OCI-M2 (cell line): Measurements from ENCODE around the gene ZNF804B.

Experiments used
- DNase-seq: peaks from one replicate; lab custom pipeline; 2025; ENCODE audit not compliant: unreplicated experiment; lab: John Stamatoyannopoulos, UW

Gene ZNF804B

GRCh38 chr7:88965371-88965770 is 205.9 kb downstream of the ZNF804B start:
- DNase-seq = no peak

DNA sequence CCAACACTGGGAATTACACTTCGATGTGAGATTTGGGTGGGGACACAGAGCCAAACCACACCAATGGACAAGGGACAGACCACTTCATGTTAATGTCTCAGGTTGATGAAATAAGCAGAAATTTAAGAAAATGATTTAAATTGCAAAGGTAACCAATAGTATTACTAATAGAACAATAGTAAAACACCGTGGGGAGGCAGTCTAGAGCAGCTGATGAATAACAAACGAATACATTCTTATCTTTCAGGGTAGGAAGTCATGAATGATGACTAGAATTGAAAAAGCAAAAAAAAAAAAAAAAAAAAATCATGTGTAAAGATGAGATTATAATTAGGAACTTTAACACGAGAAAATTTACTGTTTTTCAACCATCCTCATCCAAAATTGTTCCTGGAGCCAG is 207.9 kb downstream of the ZNF804B start:
- DNase-seq = no peak

GRCh38 chr7:88969167-88969566 is 209.7 kb downstream of the ZNF804B start:
- DNase-seq = no peak

- no peak for DNase-seq
Measured at GRCh38 chr7:88985295-88985694, 225.8 kb downstream of the ZNF804B start.

DNA sequence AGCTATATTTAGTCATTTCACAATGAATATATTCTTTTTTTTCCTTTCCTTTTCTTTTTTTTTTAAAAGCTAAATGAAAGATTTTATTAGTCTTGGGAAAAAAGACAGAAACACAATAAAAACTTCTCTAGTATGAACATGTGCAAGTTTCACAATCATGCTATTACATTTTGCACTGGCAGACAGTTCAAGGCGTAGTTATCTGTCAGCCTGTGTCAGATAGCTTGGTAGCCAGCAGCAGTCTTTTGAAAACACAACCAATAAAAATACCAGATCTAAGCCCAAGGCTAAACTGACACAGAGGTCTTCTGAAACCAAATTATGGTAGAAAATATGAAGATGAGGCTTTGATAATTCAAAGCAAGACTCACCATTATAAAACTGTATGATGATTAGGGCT is 241.8 kb downstream of the ZNF804B start:
- DNase-seq = no peak

DNA sequence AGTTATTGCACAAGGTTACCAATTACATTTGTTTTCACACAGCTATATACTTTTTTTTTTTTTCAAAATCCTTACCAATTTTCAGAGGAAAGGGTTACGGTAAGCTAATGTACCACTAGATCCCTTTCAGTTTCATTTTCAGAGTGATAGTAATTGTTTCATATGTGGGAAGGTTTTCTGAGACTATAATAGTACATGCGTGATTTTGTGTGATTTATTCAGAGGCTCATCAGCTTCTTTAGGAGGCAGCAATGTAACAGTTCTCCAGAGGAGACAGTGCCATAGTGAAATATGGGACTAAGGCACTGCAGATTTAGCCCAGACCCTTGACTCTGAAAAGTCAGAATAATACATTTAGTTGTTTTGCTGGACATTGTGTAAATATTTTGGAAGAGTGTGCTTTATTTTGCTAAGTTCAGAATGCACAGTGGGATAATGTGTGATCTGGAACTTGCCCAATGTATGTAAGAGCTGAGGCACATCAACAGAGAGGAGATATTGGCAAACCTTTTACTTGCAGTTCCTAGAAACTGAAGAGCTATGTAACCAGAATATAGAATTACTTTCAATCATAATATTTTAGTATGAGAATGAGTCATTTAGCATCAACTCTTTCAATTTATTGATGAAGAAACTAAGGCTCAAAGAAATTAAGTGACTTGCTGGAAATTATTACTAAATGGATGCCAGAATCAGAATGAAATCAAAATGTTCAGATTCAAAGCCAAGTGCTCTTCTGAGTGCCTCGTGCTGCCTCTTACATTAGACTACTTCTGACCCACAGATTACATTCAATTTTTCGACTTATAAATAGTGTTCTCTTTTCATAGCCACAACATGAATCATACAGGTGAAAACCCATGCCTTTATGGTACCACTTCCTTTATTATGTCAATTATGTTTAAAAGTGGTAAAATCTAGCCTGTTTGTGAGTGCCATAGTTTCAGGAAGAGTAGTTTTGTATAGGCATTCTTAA is 243.8 kb downstream of the ZNF804B start:
- no peak for DNase-seq

GRCh38 chr7:89012016-89012415 is 252.5 kb downstream of the ZNF804B start:
- DNase-seq = no peak

DNA sequence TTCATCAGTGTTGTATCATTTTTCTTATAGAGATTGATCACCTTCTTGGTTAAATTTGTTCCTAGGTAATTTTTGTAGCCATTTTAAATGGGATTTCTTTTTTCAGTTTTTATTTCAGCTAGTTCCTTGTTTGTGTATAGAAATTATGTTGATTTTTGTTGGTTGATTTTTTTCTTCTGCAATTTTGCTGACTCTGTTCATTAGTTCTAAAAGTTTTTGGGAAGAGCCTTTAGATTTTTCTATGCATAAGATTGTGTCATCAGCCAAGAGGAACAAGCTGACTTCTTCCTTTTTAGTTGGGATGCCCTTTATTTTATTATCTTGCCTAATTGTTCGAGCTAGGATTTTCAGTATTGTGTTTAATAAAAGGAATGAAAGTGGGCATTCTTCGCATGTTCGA is 258.2 kb downstream of the ZNF804B start:
- DNase-seq = no peak

DNA sequence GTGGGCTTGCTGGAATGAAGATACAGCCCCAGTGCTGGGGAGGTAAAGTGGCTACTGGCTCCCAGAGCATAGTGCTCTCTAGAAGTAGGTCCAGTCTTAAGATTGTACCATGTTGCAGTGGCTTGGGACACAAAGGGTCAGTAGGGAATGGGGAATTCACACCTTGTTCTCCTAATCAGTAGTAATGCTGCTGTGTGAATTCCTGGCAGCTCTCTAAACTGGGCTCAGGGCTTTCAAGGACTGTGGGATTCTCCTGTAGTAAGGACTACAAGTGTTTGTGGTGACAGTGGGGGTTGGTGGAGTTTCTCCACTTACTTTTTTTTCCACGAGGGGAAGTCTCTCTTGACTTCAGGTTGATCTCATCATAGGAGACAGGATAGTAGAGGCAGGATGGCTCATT is 262.2 kb downstream of the ZNF804B start:
- no peak for DNase-seq

- no peak for DNase-seq
Measured at GRCh38 chr7:89023206-89023605, 263.7 kb downstream of the ZNF804B start.

DNA sequence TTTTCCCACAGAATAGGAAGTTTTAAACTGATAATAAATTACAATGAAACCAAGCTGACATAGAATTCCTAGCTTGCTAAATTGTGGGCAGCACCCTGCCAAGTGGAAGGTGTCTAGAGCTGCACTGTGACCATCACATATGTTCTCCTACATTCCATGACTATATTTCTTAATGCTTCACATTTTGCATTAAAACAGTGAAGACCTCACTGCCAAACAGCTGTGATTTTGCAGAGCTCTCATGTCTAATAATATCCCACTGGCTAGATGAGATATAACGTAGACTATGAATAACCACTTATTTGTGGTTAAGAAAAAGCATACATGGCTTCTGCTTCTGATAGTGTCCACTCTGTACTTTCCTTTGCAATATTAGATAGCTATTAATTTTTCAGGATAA is 264.4 kb downstream of the ZNF804B start:
- DNase-seq = no peak

DNA sequence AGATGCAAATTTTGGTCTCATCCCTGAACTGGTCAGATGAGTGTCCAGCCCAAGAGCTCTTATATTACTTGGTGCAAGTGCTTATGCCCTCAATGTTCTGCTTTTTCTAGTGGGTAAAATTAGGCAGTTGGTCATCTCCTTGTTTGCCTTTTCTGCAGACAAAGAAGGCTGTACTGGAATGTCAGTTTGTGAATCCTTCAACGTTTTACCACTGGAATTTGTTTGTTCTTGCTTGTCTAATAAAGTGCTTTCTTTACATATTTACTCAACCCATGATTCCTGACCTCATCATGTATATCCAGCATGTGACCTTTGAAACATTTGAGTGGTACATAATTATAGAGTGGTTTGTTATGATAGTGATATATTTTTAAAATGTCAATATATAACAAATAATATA is 268.3 kb downstream of the ZNF804B start:
- no peak for DNase-seq

DNA sequence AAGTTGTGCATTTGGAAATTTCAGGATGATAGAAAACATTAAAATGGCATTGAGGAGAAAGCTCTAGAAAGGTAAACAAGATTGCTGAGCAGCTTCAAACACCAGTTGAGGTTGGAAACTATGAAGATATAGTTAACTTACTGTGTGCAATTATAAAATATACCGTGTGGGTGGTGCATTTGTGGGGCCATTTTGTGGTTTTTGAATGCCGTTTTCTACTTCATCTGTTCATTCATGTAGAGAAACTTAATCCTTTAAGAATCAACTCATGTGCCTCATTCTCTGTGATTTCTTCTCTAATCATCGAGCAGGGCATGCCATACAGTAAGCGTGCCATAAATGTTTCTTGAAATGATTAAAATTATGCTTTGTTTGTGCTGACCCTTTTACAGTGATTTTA is 268.8 kb downstream of the ZNF804B start:
- DNase-seq = no peak

DNA sequence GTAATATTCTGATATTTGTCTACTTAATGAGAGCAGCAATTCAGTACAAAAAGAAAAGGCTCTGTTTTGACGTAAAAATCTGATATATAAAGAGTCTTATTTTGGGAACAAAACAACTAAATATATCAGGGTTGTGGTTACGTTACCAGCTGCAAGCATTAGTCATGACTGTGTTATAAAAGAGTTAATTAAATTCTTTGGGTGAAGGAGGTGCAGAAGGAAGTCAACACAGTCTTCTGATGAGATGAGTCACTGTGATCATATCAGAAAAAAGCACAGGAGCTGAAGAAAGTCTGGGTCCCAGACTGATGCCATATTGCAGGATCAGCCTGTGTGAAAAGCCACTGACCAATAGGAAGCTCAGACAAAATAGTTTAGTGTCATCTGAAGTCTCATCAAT is 270.4 kb downstream of the ZNF804B start:
- no peak for DNase-seq

- no peak for DNase-seq
Measured at GRCh38 chr7:89041240-89041639, 281.7 kb downstream of the ZNF804B start.

GRCh38 chr7:89042940-89043339 is 283.4 kb downstream of the ZNF804B start:
- no peak for DNase-seq

DNA sequence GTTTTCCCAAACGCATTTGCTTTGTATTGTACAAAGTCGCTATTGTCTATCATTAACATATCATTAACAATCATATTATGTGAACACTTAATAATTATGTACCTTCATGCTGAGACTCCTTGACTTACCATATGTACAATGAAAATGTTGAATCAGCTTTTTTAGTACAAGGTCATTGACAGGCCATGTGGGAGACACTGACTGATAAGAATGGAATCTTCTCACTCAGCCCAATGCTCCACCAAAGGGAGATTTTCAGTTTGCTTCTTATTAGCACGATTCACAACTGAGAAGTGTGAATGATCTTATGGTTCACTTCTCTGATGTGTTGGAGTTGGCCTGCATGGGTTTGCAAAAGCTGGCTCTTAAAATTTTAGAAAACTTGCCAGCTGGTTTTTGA is 289.5 kb downstream of the ZNF804B start:
- no peak for DNase-seq

DNA sequence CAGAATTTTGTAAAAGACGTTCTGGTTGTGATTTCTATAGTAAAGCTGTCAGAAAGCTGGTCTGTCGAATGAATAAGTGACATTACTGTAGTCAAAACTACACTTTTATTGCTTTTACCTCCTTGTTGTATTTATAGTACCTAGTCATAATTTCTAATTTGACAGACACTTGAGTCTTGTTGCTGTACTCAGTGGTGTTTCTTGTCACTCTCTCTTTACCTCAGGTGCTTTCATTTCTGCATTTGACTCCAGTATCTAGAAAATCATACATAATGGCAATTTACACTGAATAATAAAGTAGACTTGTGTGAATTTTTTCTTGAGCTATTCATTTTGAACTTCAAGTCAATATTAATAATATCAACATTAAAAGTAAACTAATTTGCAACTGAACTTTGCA is 293.6 kb downstream of the ZNF804B start:
- no peak for DNase-seq

DNA sequence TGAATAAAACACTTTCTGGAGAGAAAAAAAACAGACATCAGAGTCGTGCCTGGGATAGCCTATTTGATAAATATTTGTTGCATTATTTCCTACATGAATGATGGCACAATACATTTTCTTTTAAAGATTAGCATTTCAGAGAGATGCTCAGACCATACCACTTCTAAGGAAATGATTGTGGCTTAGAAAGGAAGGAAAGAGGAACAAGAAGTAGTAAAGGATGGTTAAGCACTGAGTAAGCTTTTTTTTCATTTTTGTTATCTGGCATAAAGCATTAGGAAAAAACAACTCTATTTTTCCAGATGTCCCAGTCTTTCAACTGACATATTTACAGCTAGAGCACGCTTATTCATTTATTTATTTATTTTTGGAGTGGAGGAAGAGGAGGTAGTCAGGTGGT is 294.9 kb downstream of the ZNF804B start:
- DNase-seq = no peak

GRCh38 chr7:89060234-89060633 is 300.7 kb downstream of the ZNF804B start:
- DNase-seq = no peak

- no peak for DNase-seq
Measured at GRCh38 chr7:89064831-89065230, 305.3 kb downstream of the ZNF804B start.

DNA sequence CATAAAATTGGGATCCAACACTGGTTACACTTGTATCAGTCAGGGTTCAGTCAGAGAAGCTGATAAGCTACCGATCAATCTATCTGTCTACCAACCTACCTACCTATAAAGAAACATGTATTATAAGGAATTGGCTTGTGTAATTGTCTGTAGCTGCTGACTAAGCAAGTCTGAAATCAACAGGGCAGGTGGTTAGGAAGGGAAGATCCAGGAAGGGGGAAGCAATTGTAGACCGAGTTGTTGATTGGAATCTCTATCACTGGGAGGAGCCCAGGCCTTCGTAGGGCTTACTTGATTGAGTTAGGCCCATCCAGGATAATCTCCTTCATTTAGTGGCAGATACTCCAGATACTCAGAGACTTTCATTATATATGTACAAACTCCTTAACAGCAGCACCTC is 307.5 kb downstream of the ZNF804B start:
- DNase-seq = no peak

GRCh38 chr7:89072081-89072480 is 312.6 kb downstream of the ZNF804B start:
- no peak for DNase-seq
